Breast epithelium (tissue), 4 donors: ENCODE data around the gene SOWAHB. TPM values are rescaled to one million over a fixed set of nuclear protein-coding genes. Genes with fewer than 3 reads are reported as not detected.

Source experiments
- DNase-seq, 2 donors: peaks; one replicate each; pipeline ENCODE4 v3.0.0-alpha.2; 2019; ENCODE audit warnings: low spot score in 2 of 2
- H3K27ac ChIP-seq, 2 donors: fragments of 200-600 bp; sonication (generic) in 1 of 2; one replicate each; pipeline ENCODE4 v1.5.1; 2016 to 2019; ENCODE audit warnings: mild to moderate bottlenecking in 1 of 2
- H3K27me3 ChIP-seq, 2 donors: fragments of 200-600 bp; sonication (generic) in 1 of 2; one replicate each; pipeline versions ENCODE4 v1.5.1 to v1.6.0; 2017 to 2019; ENCODE audit warnings: control low read depth in 1 of 2, mild to moderate bottlenecking in 1 of 2
- H3K36me3 ChIP-seq: fragments of 200-600 bp; one replicate; pipeline ENCODE4 v1.5.1; 2019
- H3K4me1 ChIP-seq, 2 donors: fragments of 200-600 bp; sonication (generic); one replicate each; pipeline ENCODE4 v1.5.1; 2016 to 2019; ENCODE audit warnings: control low read depth in 1 of 2
- H3K4me3 ChIP-seq, 3 donors: fragments of 200-600 bp; sonication (generic); 1 replicate in 2 of 3; 2 replicates in 1 of 3; pipeline ENCODE4 v1.5.1; 2016 to 2019; ENCODE audit warnings: mild to moderate bottlenecking in 3 of 3, moderate library complexity in 2 of 3
- H3K9me3 ChIP-seq, 2 donors: fragments of 200-600 bp; sonication (generic) in 1 of 2; one replicate each; pipeline ENCODE4 v1.5.1; 2016 to 2019; ENCODE audit warnings: control low read depth in 1 of 2
- POLR2A ChIP-seq: fragments of 450-650 bp; IDR thresholded peaks from one replicate; pipeline ENCODE4 v1.6.1; 2016; ENCODE audit warnings: antibody characterized with exemption, mild to moderate bottlenecking, moderate library complexity
- POLR2AphosphoS5 ChIP-seq, 3 donors: sonication (generic); formaldehyde crosslinking; IDR thresholded peaks; one replicate each; pipeline ENCODE4 v1.6.1; 2017; ENCODE audit warnings: antibody characterized with exemption in 3 of 3
- intact Hi-C: fragments of 100-400 bp; cut with DNase I; formaldehyde crosslinking; loops from one replicate; pipeline ENCODE4 v1.15.1; 2023; ENCODE audit warnings: low total_unique reads
- total RNA-seq, 3 donors: library from RNA; depleted of rRNA; stranded (reverse); fragments of >200 nt; gene quantifications; one replicate each; pipeline ENCODE4 v1.1.0, GENCODE V29; 2016
- TF ChIP-seq, protein P1 (sequence below), 3 donors: fragments of 450-650 bp; IDR thresholded peaks; one replicate each; pipeline ENCODE4 v1.5.1; 2016 to 2017; ENCODE audit warnings: antibody characterized with exemption in 3 of 3, mild to moderate bottlenecking in 3 of 3, moderate library complexity in 3 of 3

Gene SOWAHB
- total RNA-seq, 3 donors from 2014 or later: 2.9 to 5.3 TPM; not detected in 1

DNA sequence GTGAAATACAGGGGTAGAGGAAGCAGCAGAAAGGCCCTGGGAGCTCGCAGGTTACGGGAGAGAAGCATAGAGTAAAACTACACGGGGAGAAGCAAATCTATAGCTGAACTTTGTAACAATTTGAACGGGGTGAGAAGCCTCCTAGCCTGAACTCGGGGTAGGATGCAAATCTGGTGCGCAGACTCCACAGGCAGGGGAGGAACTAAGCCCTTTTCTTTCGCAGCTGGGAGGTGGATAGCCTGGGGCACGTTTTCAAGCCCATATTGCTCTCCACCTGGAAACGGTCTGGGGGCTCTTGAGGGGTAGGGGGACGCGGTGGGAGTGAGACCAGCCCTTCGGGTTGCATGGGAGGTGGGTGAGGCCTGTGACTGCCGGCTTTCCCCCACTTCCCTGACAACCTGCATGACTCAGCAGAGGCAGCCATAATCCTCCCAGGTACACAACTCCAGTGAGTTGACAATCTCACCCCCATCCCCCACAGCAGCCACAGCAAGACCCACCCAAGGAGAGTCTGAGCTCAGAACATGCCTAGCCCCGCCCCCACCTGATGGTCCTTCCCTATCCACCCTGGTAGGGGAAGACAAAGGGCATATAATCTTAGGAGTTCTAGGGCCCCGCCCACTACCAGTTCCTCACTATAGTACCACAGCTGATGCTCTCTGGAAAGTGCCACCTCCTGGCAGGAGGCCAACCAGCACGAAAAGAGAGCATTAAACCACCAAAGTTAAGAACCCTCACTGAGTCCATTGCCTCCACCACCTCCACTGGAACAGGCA, 29.9 kb downstream of the SOWAHB start:
- no peaks in the 10 kb centered on the region for H3K27me3 ChIP-seq
- H3K4me3 ChIP-seq: no peak overlapping the region
- intact Hi-C loops: no loop called here
- no peaks in the 10 kb centered on the region for H3K9me3 ChIP-seq
- no peaks in the 10 kb centered on the region for H3K36me3 ChIP-seq
- H3K4me1 ChIP-seq: no peaks in the 10 kb centered on the region
- no peak overlapping the region for H3K27ac ChIP-seq
- DNase-seq: no peak
- no peak for TF ChIP-seq POLR2A

DNA sequence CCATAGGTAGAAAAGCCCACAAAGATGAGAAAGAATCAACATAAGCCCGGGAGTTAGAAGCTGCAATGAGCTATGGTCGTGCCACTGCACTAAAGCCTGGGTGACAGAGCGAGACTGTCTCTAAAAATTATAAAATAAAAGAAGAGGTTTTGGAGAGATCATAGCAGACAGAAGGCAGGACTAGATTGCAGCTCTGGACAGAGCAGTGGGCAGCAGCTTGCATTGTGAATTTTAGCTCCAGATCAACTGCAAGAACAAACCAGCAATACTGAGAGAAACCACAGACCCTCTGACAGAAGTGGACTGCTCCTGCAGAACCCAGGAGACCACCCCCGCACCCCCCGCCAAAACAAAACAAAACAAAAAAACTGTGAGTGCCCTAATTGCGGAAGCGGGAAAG, 30.6 kb downstream of the SOWAHB start:
- intact Hi-C loops: no loop called here
- no peak for DNase-seq
- Histone ChIP-seq H3K4me3 (no peak overlapping the region), H3K9me3 (no peaks in the 10 kb centered on the region), H3K36me3 (no peaks in the 10 kb centered on the region), H3K27ac (no peak overlapping the region), H3K27me3 (no peaks in the 10 kb centered on the region), H3K4me1 (no peaks in the 10 kb centered on the region)
- TF ChIP-seq POLR2A: no peak
- no peak for TF ChIP-seq POLR2AphosphoS5 (IDR thresholded peaks at IDR 0.05)
- TF ChIP-seq, protein P1, sequence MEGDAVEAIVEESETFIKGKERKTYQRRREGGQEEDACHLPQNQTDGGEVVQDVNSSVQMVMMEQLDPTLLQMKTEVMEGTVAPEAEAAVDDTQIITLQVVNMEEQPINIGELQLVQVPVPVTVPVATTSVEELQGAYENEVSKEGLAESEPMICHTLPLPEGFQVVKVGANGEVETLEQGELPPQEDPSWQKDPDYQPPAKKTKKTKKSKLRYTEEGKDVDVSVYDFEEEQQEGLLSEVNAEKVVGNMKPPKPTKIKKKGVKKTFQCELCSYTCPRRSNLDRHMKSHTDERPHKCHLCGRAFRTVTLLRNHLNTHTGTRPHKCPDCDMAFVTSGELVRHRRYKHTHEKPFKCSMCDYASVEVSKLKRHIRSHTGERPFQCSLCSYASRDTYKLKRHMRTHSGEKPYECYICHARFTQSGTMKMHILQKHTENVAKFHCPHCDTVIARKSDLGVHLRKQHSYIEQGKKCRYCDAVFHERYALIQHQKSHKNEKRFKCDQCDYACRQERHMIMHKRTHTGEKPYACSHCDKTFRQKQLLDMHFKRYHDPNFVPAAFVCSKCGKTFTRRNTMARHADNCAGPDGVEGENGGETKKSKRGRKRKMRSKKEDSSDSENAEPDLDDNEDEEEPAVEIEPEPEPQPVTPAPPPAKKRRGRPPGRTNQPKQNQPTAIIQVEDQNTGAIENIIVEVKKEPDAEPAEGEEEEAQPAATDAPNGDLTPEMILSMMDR (IDR thresholded peaks at IDR 0.05): no peak

DNA sequence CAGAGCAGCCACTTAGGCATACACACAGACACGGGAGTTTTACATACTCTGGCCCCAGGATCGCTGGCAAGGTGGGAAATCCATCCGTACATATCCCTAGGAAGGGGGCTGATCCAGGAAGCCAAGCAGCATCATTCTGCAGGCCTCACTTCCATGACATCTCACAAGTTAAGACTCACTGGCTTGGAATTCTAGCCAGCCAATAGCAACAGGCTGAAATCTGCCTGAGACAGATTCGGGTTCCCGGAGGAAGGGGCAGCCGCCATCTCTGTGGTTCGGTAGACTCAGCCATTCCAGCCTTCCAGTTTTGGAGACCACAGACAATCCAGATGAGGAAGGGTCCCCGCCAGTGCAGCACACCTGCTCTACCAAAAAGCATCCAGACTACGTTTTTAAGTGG, 31.3 kb downstream of the SOWAHB start:
- no peaks in the 10 kb centered on the region for H3K4me1 ChIP-seq
- H3K4me3 ChIP-seq: no peak overlapping the region
- DNase-seq: no peak
- no peak overlapping the region for H3K27ac ChIP-seq
- H3K9me3 ChIP-seq: no peaks in the 10 kb centered on the region
- no peaks in the 10 kb centered on the region for H3K27me3 ChIP-seq
- TF ChIP-seq, protein P1 (IDR thresholded peaks at IDR 0.05): no peak
- no peak for TF ChIP-seq POLR2AphosphoS5 (IDR thresholded peaks at IDR 0.05)
- TF ChIP-seq POLR2A: no peak
- no peaks in the 10 kb centered on the region for H3K36me3 ChIP-seq
- intact Hi-C loops: no loop called here

DNA sequence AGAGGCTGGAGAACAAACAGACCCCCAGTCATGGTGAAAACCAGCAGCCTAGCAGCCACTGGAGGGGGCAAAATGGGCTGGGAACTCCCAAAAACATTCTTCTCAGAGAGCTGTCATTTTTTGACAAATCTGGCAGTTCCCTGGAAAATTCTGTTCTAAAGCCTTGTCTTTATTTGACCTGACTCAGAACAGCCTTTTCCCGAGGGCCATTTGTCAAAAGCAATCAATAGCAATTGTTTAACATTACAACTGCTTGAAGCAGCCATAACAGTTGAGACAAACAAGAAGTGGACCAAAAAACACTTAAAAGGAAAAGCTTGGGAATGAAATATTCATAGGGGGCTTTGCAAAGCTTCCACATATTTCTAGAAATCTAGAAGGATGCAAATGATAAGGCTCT, 39.6 kb downstream of the SOWAHB start:
- no peaks in the 10 kb centered on the region for H3K36me3 ChIP-seq
- no peaks in the 10 kb centered on the region for H3K9me3 ChIP-seq
- H3K27me3 ChIP-seq: no peaks in the 10 kb centered on the region
- H3K27ac ChIP-seq: no peak overlapping the region
- H3K4me1 ChIP-seq: no peaks in the 10 kb centered on the region
- intact Hi-C loops: no loop called here
- no peak for TF ChIP-seq POLR2A
- no peak for TF ChIP-seq POLR2AphosphoS5 (IDR thresholded peaks at IDR 0.05)
- TF ChIP-seq, protein P1 (IDR thresholded peaks at IDR 0.05): no peak
- H3K4me3 ChIP-seq: no peak overlapping the region
- no peak for DNase-seq

DNA sequence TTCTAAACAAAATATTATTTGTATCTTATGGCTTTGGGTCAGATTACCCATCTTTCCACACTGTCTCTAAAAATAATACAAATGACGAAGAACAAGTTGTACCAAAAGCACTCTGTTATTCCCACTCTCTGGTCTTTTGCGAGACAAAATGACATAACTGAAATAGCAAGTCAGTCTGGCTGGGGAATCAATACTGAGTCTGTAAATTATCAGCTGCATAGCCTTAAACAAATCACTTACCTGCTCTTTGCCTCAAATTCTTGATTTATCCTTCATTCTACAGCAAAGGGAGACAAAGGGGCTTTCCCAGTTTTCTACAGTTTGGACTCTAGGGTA, 40.9 kb downstream of the SOWAHB start:
- Histone ChIP-seq H3K27me3 (no peaks in the 10 kb centered on the region), H3K4me3 (no peak overlapping the region), H3K9me3 (no peaks in the 10 kb centered on the region), H3K36me3 (no peaks in the 10 kb centered on the region), H3K27ac (no peak overlapping the region), H3K4me1 (no peaks in the 10 kb centered on the region)
- no peak for DNase-seq
- TF ChIP-seq, protein P1 (IDR thresholded peaks at IDR 0.05): no peak
- TF ChIP-seq POLR2AphosphoS5 (IDR thresholded peaks at IDR 0.05) (no peak), POLR2A (no peak)
- intact Hi-C loops: no loop called here
